Activated CD8-positive, alpha-beta memory T cell treated with anti-CD3 and anti-CD28 coated beads, Interleukin-2, amount 50 U/mL, for 4 hours (primary cell): ENCODE results near the gene CRACDL.

Source experiments
- DNase-seq: peaks from one replicate; pipeline ENCODE4 v3.0.0-alpha.2; 2020

Gene CRACDL

GRCh38 chr2:98935777-98936352 lies at the start of gene CRACDL:
TSS of gene CRACDL (minus strand) at chr2:98936225. CDS start at chr2:98846800, 89,425 bp downstream.
- no peak for DNase-seq

- no peak for DNase-seq
Measured at GRCh38 chr2:98975611-98976010, 39.6 kb upstream of the CRACDL start.

- DNase-seq: no peak
Measured at GRCh38 chr2:98972582-98973167, 36.6 kb upstream of the CRACDL start.

- DNase-seq: no peak
Measured at GRCh38 chr2:98959810-98960507, 23.9 kb upstream of the CRACDL start.

GRCh38 chr2:98952966-98953365 lies 16.9 kb upstream of the CRACDL start:
- no peak for DNase-seq

- no peak for DNase-seq
Measured at GRCh38 chr2:98948956-98949739, 13.1 kb upstream of the CRACDL start.

GRCh38 chr2:98947554-98947953 lies 11.5 kb upstream of the CRACDL start:
- no peak for DNase-seq

- DNase-seq: no peak
Measured at GRCh38 chr2:98946855-98947254, 10.8 kb upstream of the CRACDL start.

- no peak for DNase-seq
Measured at GRCh38 chr2:98944775-98945174, 8.8 kb upstream of the CRACDL start.

- DNase-seq: no peak
Measured at GRCh38 chr2:98940102-98940501, 4.1 kb upstream of the CRACDL start.

GRCh38 chr2:98937906-98938305 lies 1.9 kb upstream of the CRACDL start:
- no peak for DNase-seq

GRCh38 chr2:98936353-98937351 lies 627 bp upstream of the CRACDL start:
- DNase-seq: peak; percentile 29

GRCh38 chr2:98935111-98935770 lies 784 bp downstream of the CRACDL start:
- no peak for DNase-seq

GRCh38 chr2:98932778-98933343 lies 3.2 kb downstream of the CRACDL start:
- DNase-seq: no peak

GRCh38 chr2:98932164-98932563 lies 3.9 kb downstream of the CRACDL start:
- DNase-seq: no peak

GRCh38 chr2:98931596-98931995 lies 4.4 kb downstream of the CRACDL start:
- DNase-seq: no peak

GRCh38 chr2:98929920-98930319 lies 6.1 kb downstream of the CRACDL start:
- DNase-seq: no peak

GRCh38 chr2:98928242-98928641 lies 7.8 kb downstream of the CRACDL start:
- no peak for DNase-seq

GRCh38 chr2:98927027-98927426 lies 9.0 kb downstream of the CRACDL start:
- no peak for DNase-seq

GRCh38 chr2:98926601-98927000 lies 9.4 kb downstream of the CRACDL start:
- no peak for DNase-seq

- no peak for DNase-seq
Measured at GRCh38 chr2:98924910-98925309, 11.1 kb downstream of the CRACDL start.
